NB4 (cell line): ENCODE measurements around the gene ADAMTSL2.

Experiments
- DNase-seq: peaks from one replicate; pipeline ENCODE4 v3.0.0; 2010; ENCODE audit warnings: low read depth
- H3K4me3 ChIP-seq: one replicate; pipeline ENCODE4 v1.5.1; 2011; ENCODE audit warnings: mild to moderate bottlenecking, low read depth, low read length, moderate library complexity
- CTCF ChIP-seq: IDR thresholded peaks from one replicate; pipeline ENCODE4 v1.5.1; 2012; ENCODE audit warnings: low read depth, low read length
- MAX ChIP-seq: IDR thresholded peaks from 2 replicates; pipeline ENCODE4 v1.6.1; 2011; ENCODE audit warnings: low read depth, low read length
- MYC ChIP-seq: IDR thresholded peaks from 2 replicates; pipeline ENCODE4 v1.6.1; 2011; ENCODE audit warnings: low read depth, low read length
- POLR2A ChIP-seq: IDR thresholded peaks from 2 replicates; pipeline ENCODE4 v1.6.1; 2011; ENCODE audit warnings: mild to moderate bottlenecking; ENCODE audit not compliant: insufficient read length; ENCODE audit errors: extremely low read depth

Gene ADAMTSL2

GRCh38 chr9:133587051-133587450 lies 52.5 kb downstream of the ADAMTSL2 start:
- no peak for DNase-seq
- no peak for TF ChIP-seq POLR2A
- no peak overlapping the region for H3K4me3 ChIP-seq

GRCh38 chr9:133587466-133587865 lies 53.0 kb downstream of the ADAMTSL2 start:
- DNase-seq: no peak
- TF ChIP-seq POLR2A (no peak), MAX (no peak), MYC (no peak)
- no peak overlapping the region for H3K4me3 ChIP-seq

GRCh38 chr9:133589454-133590227 lies 55.1 kb downstream of the ADAMTSL2 start:
- DNase-seq: no peak
- TF ChIP-seq CTCF (peak; percentile 46), MAX (no peak), POLR2A (no peak), MYC (no peak)
- H3K4me3 ChIP-seq: no peak overlapping the region

- no peak for DNase-seq
- TF ChIP-seq MAX: no peak
These were observed 55.8 kb downstream of the ADAMTSL2 start for GRCh38 chr9:133590231-133590855.

GRCh38 chr9:133591116-133591910 lies 56.8 kb downstream of the ADAMTSL2 start:
- no peak for DNase-seq
- no peak for TF ChIP-seq MAX
- TF ChIP-seq CTCF: no peak
- TF ChIP-seq MYC: no peak
- TF ChIP-seq POLR2A: no peak
- no peak overlapping the region for H3K4me3 ChIP-seq

More at GRCh38 chr9:133590231-133590855, 55.8 kb downstream of the ADAMTSL2 start:
- H3K4me3 ChIP-seq: no peak overlapping the region

GRCh38 chr9:133591985-133592384 lies 57.5 kb downstream of the ADAMTSL2 start:
- no peak for TF ChIP-seq MYC
- TF ChIP-seq MAX: no peak
- no peak for TF ChIP-seq CTCF
- TF ChIP-seq POLR2A: no peak
- H3K4me3 ChIP-seq: no peak overlapping the region
- DNase-seq: no peak

GRCh38 chr9:133592731-133593409 lies 58.4 kb downstream of the ADAMTSL2 start:
- TF ChIP-seq CTCF (no peak), MYC (no peak), MAX (no peak), POLR2A (no peak)
- H3K4me3 ChIP-seq: no peak overlapping the region
- peak; percentile 23 for DNase-seq
